HepG2 (cell line): Measurements from ENCODE around the gene DDR2. TPM values are rescaled to one million over a fixed set of nuclear protein-coding genes. Genes with fewer than 3 reads are reported as not detected.

Source experiments
- ARNT2 ChIP-seq: sonication (generic); formaldehyde crosslinking; IDR thresholded peaks from 2 replicates; pipeline ENCODE4 v1.8.0; 2022; ENCODE audit warnings: mild to moderate bottlenecking, low read depth, missing genetic modification reagents, moderate library complexity
- CENPX ChIP-seq: sonication (generic); formaldehyde crosslinking; IDR thresholded peaks from 2 replicates; pipeline ENCODE4 v1.9.0; 2021; ENCODE audit warnings: mild to moderate bottlenecking, missing genetic modification reagents, moderate library complexity
- DR1 ChIP-seq: sonication (generic); formaldehyde crosslinking; IDR thresholded peaks from 2 replicates; pipeline ENCODE4 v1.8.0; 2021; ENCODE audit warnings: mild to moderate bottlenecking, missing genetic modification reagents, inconsistent platforms
- ISL2 ChIP-seq: sonication (generic); formaldehyde crosslinking; IDR thresholded peaks from 2 replicates; pipeline ENCODE4 v1.5.0; 2020; ENCODE audit warnings: missing genetic modification reagents
- JARID2 ChIP-seq: sonication (generic); formaldehyde crosslinking; IDR thresholded peaks from 2 replicates; pipeline ENCODE4 v1.8.1; 2023; ENCODE audit warnings: missing genetic modification reagents, inconsistent platforms; ENCODE audit not compliant: insufficient replicate concordance
- KDM5B ChIP-seq: sonication (generic); formaldehyde crosslinking; IDR thresholded peaks from 2 replicates; pipeline ENCODE4 v1.4.0; 2020; ENCODE audit warnings: missing genetic modification reagents, mild to moderate bottlenecking, borderline replicate concordance
- MIER3 ChIP-seq: IDR thresholded peaks from 2 replicates; pipeline ENCODE4 v1.6.1; 2016; ENCODE audit warnings: missing compliant biosample characterization, borderline replicate concordance
- NR3C1 ChIP-seq: sonication (generic); formaldehyde crosslinking; IDR thresholded peaks from 2 replicates; pipeline ENCODE4 v1.4.0; 2020; ENCODE audit warnings: missing genetic modification reagents
- PITX1 ChIP-seq: sonication (generic); formaldehyde crosslinking; IDR thresholded peaks from 2 replicates; pipeline ENCODE4 v1.5.1; 2020; ENCODE audit warnings: mild to moderate bottlenecking, missing genetic modification reagents
- TEAD3 ChIP-seq: optimal IDR thresholded peaks from 2 replicates; pipeline ENCODE3; 2016; ENCODE audit warnings: borderline replicate concordance
- ZNF230 ChIP-seq: sonication (generic); formaldehyde crosslinking; IDR thresholded peaks from 2 replicates; pipeline ENCODE4 v1.4.0; 2020; ENCODE audit warnings: mild to moderate bottlenecking, missing genetic modification reagents
- ZNF296 ChIP-seq: sonication (generic); formaldehyde crosslinking; conservative IDR thresholded peaks from 2 replicates; pipeline ENCODE4 v1.5.0; 2020; ENCODE audit warnings: mild to moderate bottlenecking, missing genetic modification reagents
- polyA plus RNA-seq, 8 experiments: library from polyadenylated mRNA; depleted of rRNA in 3 of 8; stranded (reverse) in 7 of 8; unstranded in 1 of 8; fragments of >200 nt; fragmentation: Illumina TruSeq in 4 of 8; extraction: Trizol in 4 of 8; gene quantifications; 2 replicates each; pipeline versions ENCODE4 v1.2.1 to v1.2.3, GENCODE V29; 2011 to 2016; ENCODE audit warnings: low read depth in 4 of 8, missing spikeins in 1 of 8, mixed read lengths in 1 of 8; ENCODE audit not compliant: insufficient read depth in 1 of 8
- total RNA-seq, 5 experiments: library from RNA; depleted of rRNA; stranded (reverse); fragments of >200 nt; fragmentation: Illumina TruSeq; extraction: Trizol; gene quantifications; 2 replicates each; pipeline ENCODE4 v1.2.3, GENCODE V29; 2016; ENCODE audit warnings: low read depth in 1 of 5
- TF ChIP-seq, protein P1 (sequence below): sonication (generic); formaldehyde crosslinking; conservative IDR thresholded peaks from 2 replicates; pipeline ENCODE4 v1.4.0; 2020; ENCODE audit warnings: mild to moderate bottlenecking, missing genetic modification reagents, moderate library complexity
- TF ChIP-seq, protein P2 (sequence below): sonication (generic); formaldehyde crosslinking; IDR thresholded peaks from 2 replicates; pipeline ENCODE4 v1.4.0; 2020; ENCODE audit warnings: missing genetic modification reagents
- TF ChIP-seq, protein P3 (sequence below): sonication (generic); formaldehyde crosslinking; IDR thresholded peaks from 2 replicates; pipeline ENCODE4 v1.4.0; 2020; ENCODE audit warnings: missing genetic modification reagents, low read depth, mild to moderate bottlenecking, borderline replicate concordance
- TF ChIP-seq, protein P4 (sequence below): sonication (generic); formaldehyde crosslinking; IDR thresholded peaks from 2 replicates; pipeline ENCODE4 v1.4.0; 2020; ENCODE audit warnings: missing genetic modification reagents

The DDR2 gene
- total and polyA plus RNA-seq, 2 of the 13 experiments (the other 11 are each of a cell fraction or from before 2014, with no cell fraction given) = 0.36 to 0.38 TPM

DNA sequence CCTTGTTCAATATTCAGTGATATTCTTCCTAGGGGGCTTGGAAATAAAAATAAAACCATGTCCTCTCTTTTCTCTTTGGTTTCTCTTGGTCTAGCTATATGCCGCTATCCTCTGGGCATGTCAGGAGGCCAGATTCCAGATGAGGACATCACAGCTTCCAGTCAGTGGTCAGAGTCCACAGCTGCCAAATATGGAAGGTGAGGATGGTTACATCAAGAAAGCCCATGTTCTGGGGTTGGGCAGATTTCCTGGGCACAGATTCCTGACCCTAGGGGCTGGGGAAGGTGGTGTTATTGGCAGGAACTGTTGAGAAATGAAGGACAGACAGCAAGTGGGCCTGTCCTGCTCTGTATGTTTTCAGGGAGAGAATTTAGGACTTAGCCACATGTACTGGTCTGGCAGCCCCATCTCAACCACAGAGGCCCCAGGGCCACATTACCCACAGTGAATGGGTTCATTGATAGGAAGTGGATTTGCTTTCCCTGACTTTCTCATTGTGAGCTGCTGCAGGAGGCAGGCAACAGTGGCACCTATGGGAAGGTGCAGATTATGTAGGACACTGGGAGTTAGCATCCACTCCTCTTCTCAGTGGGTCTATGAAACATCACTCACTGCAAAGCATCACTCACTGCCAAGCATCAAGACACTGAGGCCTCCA lies 120.9 kb downstream of the DDR2 start (continued):
- TF ChIP-seq, protein P1, sequence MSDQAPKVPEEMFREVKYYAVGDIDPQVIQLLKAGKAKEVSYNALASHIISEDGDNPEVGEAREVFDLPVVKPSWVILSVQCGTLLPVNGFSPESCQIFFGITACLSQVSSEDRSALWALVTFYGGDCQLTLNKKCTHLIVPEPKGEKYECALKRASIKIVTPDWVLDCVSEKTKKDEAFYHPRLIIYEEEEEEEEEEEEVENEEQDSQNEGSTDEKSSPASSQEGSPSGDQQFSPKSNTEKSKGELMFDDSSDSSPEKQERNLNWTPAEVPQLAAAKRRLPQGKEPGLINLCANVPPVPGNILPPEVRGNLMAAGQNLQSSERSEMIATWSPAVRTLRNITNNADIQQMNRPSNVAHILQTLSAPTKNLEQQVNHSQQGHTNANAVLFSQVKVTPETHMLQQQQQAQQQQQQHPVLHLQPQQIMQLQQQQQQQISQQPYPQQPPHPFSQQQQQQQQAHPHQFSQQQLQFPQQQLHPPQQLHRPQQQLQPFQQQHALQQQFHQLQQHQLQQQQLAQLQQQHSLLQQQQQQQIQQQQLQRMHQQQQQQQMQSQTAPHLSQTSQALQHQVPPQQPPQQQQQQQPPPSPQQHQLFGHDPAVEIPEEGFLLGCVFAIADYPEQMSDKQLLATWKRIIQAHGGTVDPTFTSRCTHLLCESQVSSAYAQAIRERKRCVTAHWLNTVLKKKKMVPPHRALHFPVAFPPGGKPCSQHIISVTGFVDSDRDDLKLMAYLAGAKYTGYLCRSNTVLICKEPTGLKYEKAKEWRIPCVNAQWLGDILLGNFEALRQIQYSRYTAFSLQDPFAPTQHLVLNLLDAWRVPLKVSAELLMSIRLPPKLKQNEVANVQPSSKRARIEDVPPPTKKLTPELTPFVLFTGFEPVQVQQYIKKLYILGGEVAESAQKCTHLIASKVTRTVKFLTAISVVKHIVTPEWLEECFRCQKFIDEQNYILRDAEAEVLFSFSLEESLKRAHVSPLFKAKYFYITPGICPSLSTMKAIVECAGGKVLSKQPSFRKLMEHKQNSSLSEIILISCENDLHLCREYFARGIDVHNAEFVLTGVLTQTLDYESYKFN = peak; percentile 68
- TF ChIP-seq CENPX (CRISPR knock-in tag) (no peak), TEAD3 (CRISPR knock-in tag) (peak; percentile 5), ZNF296 (CRISPR knock-in tag) (no peak), ARNT2 (CRISPR knock-in tag) (no peak), NR3C1 (CRISPR knock-in tag) (no peak), ZNF230 (CRISPR knock-in tag) (no peak), ISL2 (CRISPR knock-in tag) (no peak), MIER3 (CRISPR knock-in tag) (0 out of 2 replicates have a peak, but pooled peaks have one; percentile 32), PITX1 (no peak), KDM5B (CRISPR knock-in tag) (no peak), DR1 (no peak), JARID2 (no peak)
- TF ChIP-seq, protein P2, sequence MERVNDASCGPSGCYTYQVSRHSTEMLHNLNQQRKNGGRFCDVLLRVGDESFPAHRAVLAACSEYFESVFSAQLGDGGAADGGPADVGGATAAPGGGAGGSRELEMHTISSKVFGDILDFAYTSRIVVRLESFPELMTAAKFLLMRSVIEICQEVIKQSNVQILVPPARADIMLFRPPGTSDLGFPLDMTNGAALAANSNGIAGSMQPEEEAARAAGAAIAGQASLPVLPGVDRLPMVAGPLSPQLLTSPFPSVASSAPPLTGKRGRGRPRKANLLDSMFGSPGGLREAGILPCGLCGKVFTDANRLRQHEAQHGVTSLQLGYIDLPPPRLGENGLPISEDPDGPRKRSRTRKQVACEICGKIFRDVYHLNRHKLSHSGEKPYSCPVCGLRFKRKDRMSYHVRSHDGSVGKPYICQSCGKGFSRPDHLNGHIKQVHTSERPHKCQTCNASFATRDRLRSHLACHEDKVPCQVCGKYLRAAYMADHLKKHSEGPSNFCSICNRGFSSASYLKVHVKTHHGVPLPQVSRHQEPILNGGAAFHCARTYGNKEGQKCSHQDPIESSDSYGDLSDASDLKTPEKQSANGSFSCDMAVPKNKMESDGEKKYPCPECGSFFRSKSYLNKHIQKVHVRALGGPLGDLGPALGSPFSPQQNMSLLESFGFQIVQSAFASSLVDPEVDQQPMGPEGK (CRISPR knock-in tag) = 0 out of 2 replicates have a peak, but pooled peaks have one; percentile 19
- TF ChIP-seq, protein P3, sequence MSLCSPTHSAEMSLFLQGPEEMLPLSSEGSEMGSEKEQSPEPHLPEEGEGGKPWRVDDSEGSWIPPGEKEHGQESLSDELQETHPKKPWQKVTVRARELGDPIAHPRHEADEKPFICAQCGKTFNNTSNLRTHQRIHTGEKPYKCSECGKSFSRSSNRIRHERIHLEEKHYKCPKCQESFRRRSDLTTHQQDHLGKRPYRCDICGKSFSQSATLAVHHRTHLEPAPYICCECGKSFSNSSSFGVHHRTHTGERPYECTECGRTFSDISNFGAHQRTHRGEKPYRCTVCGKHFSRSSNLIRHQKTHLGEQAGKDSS = no peak
- TF ChIP-seq, protein P4, sequence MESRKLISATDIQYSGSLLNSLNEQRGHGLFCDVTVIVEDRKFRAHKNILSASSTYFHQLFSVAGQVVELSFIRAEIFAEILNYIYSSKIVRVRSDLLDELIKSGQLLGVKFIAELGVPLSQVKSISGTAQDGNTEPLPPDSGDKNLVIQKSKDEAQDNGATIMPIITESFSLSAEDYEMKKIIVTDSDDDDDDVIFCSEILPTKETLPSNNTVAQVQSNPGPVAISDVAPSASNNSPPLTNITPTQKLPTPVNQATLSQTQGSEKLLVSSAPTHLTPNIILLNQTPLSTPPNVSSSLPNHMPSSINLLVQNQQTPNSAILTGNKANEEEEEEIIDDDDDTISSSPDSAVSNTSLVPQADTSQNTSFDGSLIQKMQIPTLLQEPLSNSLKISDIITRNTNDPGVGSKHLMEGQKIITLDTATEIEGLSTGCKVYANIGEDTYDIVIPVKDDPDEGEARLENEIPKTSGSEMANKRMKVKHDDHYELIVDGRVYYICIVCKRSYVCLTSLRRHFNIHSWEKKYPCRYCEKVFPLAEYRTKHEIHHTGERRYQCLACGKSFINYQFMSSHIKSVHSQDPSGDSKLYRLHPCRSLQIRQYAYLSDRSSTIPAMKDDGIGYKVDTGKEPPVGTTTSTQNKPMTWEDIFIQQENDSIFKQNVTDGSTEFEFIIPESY (CRISPR knock-in tag) = peak; percentile 78
